HG02642 (cell line): Measurements from ENCODE around the gene YIPF6.
A peak's percentile ranks its signal among the peaks of the same experiment; 100 is the strongest.
"Not testable (repeated sequence)": the region's sequence is repeated elsewhere in the genome, so short reads cannot be mapped to it uniquely, and the experiment has no call there.

Source experiments
- ATAC-seq: cut with Tn5 transposase; IDR thresholded peaks from one replicate; pipeline ENCODE4 v1.9.1; 2021; ENCODE audit warnings: mild to moderate bottlenecking; ENCODE audit not compliant: unreplicated experiment, poor library complexity

Gene YIPF6

GRCh38 chrX:68503836-68504636, 5.2 kb downstream of the YIPF6 start:
- ATAC-seq, result peak; percentile 57

- ATAC-seq, result no peak
These were observed 7.8 kb downstream of the YIPF6 start for GRCh38 chrX:68506649-68507048.

- no peak for ATAC-seq
These were observed 9.9 kb downstream of the YIPF6 start for GRCh38 chrX:68508799-68509198.

- ATAC-seq, result peak; percentile 59
These were observed 12.4 kb downstream of the YIPF6 start for GRCh38 chrX:68511255-68511654.

GRCh38 chrX:68524680-68525079, 25.8 kb downstream of the YIPF6 start:
- not testable (repeated sequence) for ATAC-seq

- ATAC-seq, result no peak
These were observed 34.1 kb downstream of the YIPF6 start for GRCh38 chrX:68532831-68533533.

- ATAC-seq, result no peak
These were observed 34.8 kb downstream of the YIPF6 start for GRCh38 chrX:68533656-68534055.

- ATAC-seq, result no peak
These were observed 35.8 kb downstream of the YIPF6 start for GRCh38 chrX:68534691-68535090.

- ATAC-seq, result no peak
These were observed 37.6 kb downstream of the YIPF6 start for GRCh38 chrX:68536429-68536828.

- no peak for ATAC-seq
These were observed 38.0 kb downstream of the YIPF6 start for GRCh38 chrX:68536884-68537283.

- no peak for ATAC-seq
These were observed 51.3 kb downstream of the YIPF6 start for GRCh38 chrX:68550193-68550592.

GRCh38 chrX:68556036-68556435, 57.2 kb downstream of the YIPF6 start:
- no peak for ATAC-seq

- ATAC-seq, result not testable (repeated sequence)
These were observed 58.3 kb downstream of the YIPF6 start for GRCh38 chrX:68557126-68557525.

GRCh38 chrX:68559905-68560304, 61.1 kb downstream of the YIPF6 start:
- ATAC-seq, result not testable (repeated sequence)

- peak; percentile 41 for ATAC-seq
These were observed 69.3 kb downstream of the YIPF6 start for GRCh38 chrX:68568136-68568535.

GRCh38 chrX:68570598-68570997, 71.7 kb downstream of the YIPF6 start:
- no peak for ATAC-seq

GRCh38 chrX:68571292-68571609, 72.4 kb downstream of the YIPF6 start:
- ATAC-seq, result no peak

GRCh38 chrX:68571610-68572311, 72.9 kb downstream of the YIPF6 start:
- peak; percentile 91 for ATAC-seq

GRCh38 chrX:68574240-68574639, 75.4 kb downstream of the YIPF6 start:
- no peak for ATAC-seq

- ATAC-seq, result no peak
These were observed 81.0 kb downstream of the YIPF6 start for GRCh38 chrX:68579810-68580209.

GRCh38 chrX:68584221-68584620, 85.4 kb downstream of the YIPF6 start:
- ATAC-seq, result no peak
